MCF 10A (cell line): ENCODE results near the gene PHTF2. TPM values are rescaled to one million over a fixed set of nuclear protein-coding genes. Genes with fewer than 3 reads are reported as not detected.

Experiments used
- BruUV-seq: library from RNA; stranded (reverse); fragments of 400-500 nt; replicated peaks from 2 replicates; lab custom pipeline; 2021; lab: Mats Ljungman, UMichigan
- CTCF ChIA-PET: fragments of 300-600 bp; sonication (Branson Sonifier 250); formaldehyde crosslinking; extraction: SDS; loops from one replicate; lab custom pipeline; 2021; ENCODE audit warnings: antibody characterized with exemption, inconsistent platforms; lab: Yijun Ruan, JAX
- POLR2A ChIA-PET: fragments of 300-600, 350-650 bp; sonication (Branson Sonifier 250); formaldehyde crosslinking; extraction: SDS; loops from one replicate; lab custom pipeline; 2020; ENCODE audit warnings: antibody characterized with exemption, inconsistent platforms; lab: Yijun Ruan, JAX
- DNase-seq: peaks from one replicate; pipeline ENCODE4 v3.0.0-alpha.2; 2018; ENCODE audit not compliant: unreplicated experiment
- H3K27ac Mint-ChIP-seq: one replicate; pipeline ENCODE4 v1.8.0; 2022; ENCODE audit warnings: mild to moderate bottlenecking, low read depth, mixed read lengths; ENCODE audit not compliant: unreplicated experiment
- H3K27me3 Mint-ChIP-seq: one replicate; pipeline ENCODE4 v1.8.0; 2022; ENCODE audit warnings: mixed read lengths; ENCODE audit not compliant: insufficient read depth, unreplicated experiment
- H3K36me3 Mint-ChIP-seq: one replicate; pipeline ENCODE4 v1.8.0; 2022; ENCODE audit warnings: mild to moderate bottlenecking, moderate library complexity, mixed read lengths; ENCODE audit not compliant: insufficient read depth, unreplicated experiment
- H3K4me1 Mint-ChIP-seq: one replicate; pipeline ENCODE4 v1.8.0; 2022; ENCODE audit warnings: mixed read lengths; ENCODE audit not compliant: insufficient read depth, unreplicated experiment
- H3K4me3 Mint-ChIP-seq: one replicate; pipeline ENCODE4 v1.8.0; 2022; ENCODE audit warnings: mild to moderate bottlenecking, moderate library complexity, mixed read lengths; ENCODE audit not compliant: unreplicated experiment
- H3K9me3 Mint-ChIP-seq: one replicate; pipeline ENCODE4 v1.8.0; 2022; ENCODE audit warnings: mixed read lengths; ENCODE audit not compliant: unreplicated experiment
- intact Hi-C: fragments of 100-400 bp; cut with micrococcal nuclease; formaldehyde crosslinking; loops from 2 replicates; pipeline ENCODE4 v1.14.1; 2022
- total RNA-seq: library from RNA; stranded (reverse); gene quantifications from 2 replicates; pipeline ENCODE4 v1.2.3, GENCODE V29; 2022
- TF ChIP-seq, protein P1 (sequence below): fragments of 200-600 bp; IDR thresholded peaks from one replicate; pipeline ENCODE4 v1.8.0; 2022; ENCODE audit warnings: antibody characterized with exemption, mild to moderate bottlenecking; ENCODE audit not compliant: unreplicated experiment

The PHTF2 gene
- total RNA-seq, 1 experiment from 2014 or later = 16.0 TPM

DNA sequence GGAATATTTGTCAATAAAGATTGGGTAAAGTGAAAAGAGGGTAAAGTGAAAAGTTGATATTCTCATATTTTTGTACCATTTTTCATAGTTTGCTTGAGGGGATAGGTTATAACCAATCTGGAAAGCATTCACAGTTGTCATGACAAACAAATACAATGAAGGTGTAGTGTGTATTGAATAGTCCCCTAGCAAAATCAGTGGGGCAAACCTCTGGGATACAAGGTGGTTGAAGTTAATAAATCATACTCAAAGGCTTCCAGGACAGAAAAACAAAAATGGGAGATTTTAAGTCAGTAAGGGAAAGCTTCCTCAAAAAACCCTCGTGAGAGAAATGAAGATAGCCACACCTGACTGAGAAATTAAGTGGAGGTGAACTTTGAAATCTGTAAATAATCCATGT is 39.4 kb downstream of the PHTF2 start:
- no peak overlapping the region for H3K4me3 Mint-ChIP-seq
- peaks cover 16% of the 10 kb centered on the region for H3K4me1 Mint-ChIP-seq
- H3K9me3 Mint-ChIP-seq = no peaks in the 10 kb centered on the region
- H3K36me3 Mint-ChIP-seq = no peaks in the 10 kb centered on the region
- no TSS peak for BruUV-seq
- TF ChIP-seq, protein P1, sequence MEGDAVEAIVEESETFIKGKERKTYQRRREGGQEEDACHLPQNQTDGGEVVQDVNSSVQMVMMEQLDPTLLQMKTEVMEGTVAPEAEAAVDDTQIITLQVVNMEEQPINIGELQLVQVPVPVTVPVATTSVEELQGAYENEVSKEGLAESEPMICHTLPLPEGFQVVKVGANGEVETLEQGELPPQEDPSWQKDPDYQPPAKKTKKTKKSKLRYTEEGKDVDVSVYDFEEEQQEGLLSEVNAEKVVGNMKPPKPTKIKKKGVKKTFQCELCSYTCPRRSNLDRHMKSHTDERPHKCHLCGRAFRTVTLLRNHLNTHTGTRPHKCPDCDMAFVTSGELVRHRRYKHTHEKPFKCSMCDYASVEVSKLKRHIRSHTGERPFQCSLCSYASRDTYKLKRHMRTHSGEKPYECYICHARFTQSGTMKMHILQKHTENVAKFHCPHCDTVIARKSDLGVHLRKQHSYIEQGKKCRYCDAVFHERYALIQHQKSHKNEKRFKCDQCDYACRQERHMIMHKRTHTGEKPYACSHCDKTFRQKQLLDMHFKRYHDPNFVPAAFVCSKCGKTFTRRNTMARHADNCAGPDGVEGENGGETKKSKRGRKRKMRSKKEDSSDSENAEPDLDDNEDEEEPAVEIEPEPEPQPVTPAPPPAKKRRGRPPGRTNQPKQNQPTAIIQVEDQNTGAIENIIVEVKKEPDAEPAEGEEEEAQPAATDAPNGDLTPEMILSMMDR = no peak
- ChIA-PET POLR2A (interaction anchor here (0.7 to 2.3 kb wide), 2 partner anchors 29 to 39 kb away, joined by 3 to 10 read pairs; partner anchors contain the start of genes PHTF2 and TMEM60), CTCF (interaction anchor here (0.8 kb wide), 1 partner anchor 39 kb away, joined by 3 read pairs; the partner anchor contains the start of genes PHTF2 and TMEM60)
- H3K27ac Mint-ChIP-seq = no peak overlapping the region
- DNase-seq = no peak
- intact Hi-C loops = no loop called here
- no peaks in the 10 kb centered on the region for H3K27me3 Mint-ChIP-seq

DNA sequence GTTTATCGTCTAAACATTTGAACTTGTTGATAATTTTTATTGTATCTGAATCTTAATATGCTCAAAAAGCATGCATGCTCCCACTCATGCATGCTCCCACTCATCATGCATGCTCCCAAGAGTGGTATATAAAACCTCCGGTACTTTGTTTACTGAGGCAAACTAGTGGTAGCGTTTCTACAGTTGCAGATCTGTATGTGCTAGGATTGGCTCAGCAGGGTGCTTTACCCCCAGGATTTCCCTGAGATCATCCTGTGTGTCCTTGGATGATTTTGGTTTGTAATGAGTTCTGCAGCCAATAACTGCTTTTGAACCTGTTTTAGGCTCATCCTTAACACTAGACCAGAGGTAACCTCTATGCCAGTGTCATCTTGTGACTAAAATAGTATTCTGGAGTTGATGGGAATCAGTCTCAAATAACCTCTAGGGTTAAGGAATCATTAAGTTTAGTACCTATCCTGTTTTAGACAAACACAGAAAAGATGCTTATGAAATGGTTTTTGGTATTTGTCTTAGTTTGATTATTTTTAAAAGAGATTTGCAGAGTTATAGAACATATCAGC is 40.4 kb downstream of the PHTF2 start:
- no peaks in the 10 kb centered on the region for H3K36me3 Mint-ChIP-seq
- POLR2A ChIA-PET = no interaction called here
- TF ChIP-seq, protein P1 = no peak
- no peaks in the 10 kb centered on the region for H3K9me3 Mint-ChIP-seq
- H3K4me3 Mint-ChIP-seq = no peak overlapping the region
- no peaks in the 10 kb centered on the region for H3K27me3 Mint-ChIP-seq
- intact Hi-C loops = no loop called here
- BruUV-seq = no TSS peak
- no peak overlapping the region for H3K27ac Mint-ChIP-seq
- no peak for DNase-seq
- peaks cover 12% of the 10 kb centered on the region for H3K4me1 Mint-ChIP-seq
- CTCF ChIA-PET = no interaction called here

DNA sequence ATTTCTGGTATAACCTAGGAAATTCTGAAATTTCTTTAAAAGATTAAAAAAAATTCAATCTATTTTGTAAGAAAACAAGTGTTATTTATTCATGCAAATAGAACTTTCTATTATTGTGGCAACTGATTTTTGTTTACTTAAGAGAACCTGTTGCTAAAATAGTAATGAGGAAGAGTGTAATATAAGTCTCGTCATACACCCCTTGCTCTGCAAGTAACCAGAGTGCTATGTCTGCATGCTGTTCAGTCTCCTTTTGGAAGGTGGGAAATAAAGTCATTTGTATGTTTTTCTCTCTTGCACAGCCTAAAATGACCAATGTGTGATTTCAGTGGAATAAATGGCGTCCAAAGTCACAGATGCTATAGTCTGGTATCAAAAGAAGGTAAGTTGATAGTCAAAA is 41.3 kb downstream of the PHTF2 start:
- intact Hi-C loops = no loop called here
- no peaks in the 10 kb centered on the region for H3K27me3 Mint-ChIP-seq
- no peak overlapping the region for H3K4me3 Mint-ChIP-seq
- ChIA-PET POLR2A (interaction anchor here (0.8 to 1.4 kb wide), 2 partner anchors 40 to 142 kb away, joined by 3 to 4 read pairs; no protein-coding TSS in a partner anchor), CTCF (interaction anchor here (0.7 kb wide), 1 partner anchor 43 kb away, joined by 4 read pairs; no protein-coding TSS in a partner anchor)
- no peak overlapping the region for H3K27ac Mint-ChIP-seq
- peaks cover 5% of the 10 kb centered on the region for H3K4me1 Mint-ChIP-seq
- no TSS peak for BruUV-seq
- TF ChIP-seq, protein P1 = no peak
- H3K36me3 Mint-ChIP-seq = no peaks in the 10 kb centered on the region
- no peak for DNase-seq
- no peaks in the 10 kb centered on the region for H3K9me3 Mint-ChIP-seq

DNA sequence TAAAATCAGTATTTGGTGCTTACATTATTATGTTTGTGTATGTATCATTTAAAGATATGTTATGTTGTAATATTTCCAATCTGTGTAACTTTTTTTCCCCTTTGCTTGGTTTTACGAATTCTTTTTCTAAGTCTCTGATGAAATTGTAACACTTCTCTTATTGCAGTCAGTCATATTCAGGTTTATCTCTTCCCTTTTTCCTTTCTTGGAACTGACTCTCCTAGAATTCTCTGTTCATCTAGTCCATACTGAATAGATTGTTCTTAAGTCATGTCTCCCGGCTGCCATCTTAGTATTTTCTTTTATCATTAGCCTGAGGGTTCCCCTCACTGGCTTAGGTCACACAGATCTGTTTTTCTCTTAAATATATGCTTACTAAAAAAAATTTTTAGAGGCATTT is 44.6 kb downstream of the PHTF2 start:
- BruUV-seq = no TSS peak
- ChIA-PET CTCF (interaction anchor here (1.5 kb wide), 1 partner anchor 9 kb away, joined by 5 read pairs; no protein-coding TSS in a partner anchor), POLR2A (no interaction called here)
- Mint-ChIP-seq H3K27me3 (no peaks in the 10 kb centered on the region), H3K36me3 (no peaks in the 10 kb centered on the region), H3K4me1 (no peaks in the 10 kb centered on the region), H3K9me3 (no peaks in the 10 kb centered on the region), H3K27ac (no peak overlapping the region), H3K4me3 (no peak overlapping the region)
- intact Hi-C loops = no loop called here
- TF ChIP-seq, protein P1 = no peak
- no peak for DNase-seq
